ENCODE results near the gene SECISBP2L.
A peak's percentile ranks its signal among the peaks of the same experiment; 100 is the strongest.
"Not testable (repeated sequence)": the region's sequence is repeated elsewhere in the genome, so short reads cannot be mapped to it uniquely, and the experiment has no call there.

Gene SECISBP2L, protein sequence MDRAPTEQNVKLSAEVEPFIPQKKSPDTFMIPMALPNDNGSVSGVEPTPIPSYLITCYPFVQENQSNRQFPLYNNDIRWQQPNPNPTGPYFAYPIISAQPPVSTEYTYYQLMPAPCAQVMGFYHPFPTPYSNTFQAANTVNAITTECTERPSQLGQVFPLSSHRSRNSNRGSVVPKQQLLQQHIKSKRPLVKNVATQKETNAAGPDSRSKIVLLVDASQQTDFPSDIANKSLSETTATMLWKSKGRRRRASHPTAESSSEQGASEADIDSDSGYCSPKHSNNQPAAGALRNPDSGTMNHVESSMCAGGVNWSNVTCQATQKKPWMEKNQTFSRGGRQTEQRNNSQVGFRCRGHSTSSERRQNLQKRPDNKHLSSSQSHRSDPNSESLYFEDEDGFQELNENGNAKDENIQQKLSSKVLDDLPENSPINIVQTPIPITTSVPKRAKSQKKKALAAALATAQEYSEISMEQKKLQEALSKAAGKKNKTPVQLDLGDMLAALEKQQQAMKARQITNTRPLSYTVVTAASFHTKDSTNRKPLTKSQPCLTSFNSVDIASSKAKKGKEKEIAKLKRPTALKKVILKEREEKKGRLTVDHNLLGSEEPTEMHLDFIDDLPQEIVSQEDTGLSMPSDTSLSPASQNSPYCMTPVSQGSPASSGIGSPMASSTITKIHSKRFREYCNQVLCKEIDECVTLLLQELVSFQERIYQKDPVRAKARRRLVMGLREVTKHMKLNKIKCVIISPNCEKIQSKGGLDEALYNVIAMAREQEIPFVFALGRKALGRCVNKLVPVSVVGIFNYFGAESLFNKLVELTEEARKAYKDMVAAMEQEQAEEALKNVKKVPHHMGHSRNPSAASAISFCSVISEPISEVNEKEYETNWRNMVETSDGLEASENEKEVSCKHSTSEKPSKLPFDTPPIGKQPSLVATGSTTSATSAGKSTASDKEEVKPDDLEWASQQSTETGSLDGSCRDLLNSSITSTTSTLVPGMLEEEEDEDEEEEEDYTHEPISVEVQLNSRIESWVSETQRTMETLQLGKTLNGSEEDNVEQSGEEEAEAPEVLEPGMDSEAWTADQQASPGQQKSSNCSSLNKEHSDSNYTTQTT

DNA sequence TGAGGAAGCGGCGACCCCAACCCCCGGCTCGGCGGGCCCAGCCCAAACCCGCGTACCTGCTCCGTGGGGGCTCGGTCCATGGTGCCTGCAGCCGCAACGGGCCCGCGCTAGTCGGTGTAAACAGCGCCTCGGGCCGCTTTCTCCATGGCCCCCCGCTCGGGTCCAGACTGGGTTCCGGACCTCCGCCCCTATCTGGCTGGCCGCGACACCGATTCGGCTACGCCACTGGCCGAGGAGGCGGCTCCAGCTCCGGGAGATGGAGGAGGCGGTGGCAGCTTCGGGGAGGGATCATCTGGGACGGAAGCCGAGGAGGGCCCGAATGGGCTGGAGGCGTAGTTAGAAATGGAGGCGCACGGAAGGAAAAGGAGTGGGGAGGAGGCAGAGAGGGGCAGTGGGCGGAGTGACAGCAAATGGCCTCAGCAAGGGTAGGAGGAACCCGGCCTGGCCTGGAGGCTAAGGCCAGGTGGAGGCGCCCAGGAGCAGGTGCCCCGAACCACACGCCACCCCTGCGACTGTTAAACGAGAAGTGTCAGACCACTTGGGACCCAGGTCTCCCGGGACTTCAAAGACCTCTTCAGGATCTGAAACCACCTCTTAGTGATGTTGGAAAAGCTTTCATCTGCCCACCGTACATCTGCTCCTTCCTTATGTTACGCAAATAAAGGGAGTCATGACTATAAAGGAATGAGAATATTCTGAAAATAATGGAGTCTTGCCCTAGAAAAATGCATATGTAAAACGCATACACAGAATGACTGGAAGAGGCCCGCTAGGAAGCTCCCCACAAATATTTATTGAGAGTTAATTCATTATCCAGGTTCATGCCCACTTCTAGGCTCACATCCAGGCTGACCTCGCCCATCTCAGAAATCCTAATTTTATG lies at the start of gene SECISBP2L:
Gene SECISBP2L, minus strand, starts transcription at position 227 of the 883 bp plus-strand sequence. Its CDS starts 147 bp downstream, at position 80.
- intact Hi-C loops (cut with DNase I) = loop anchor here (1.0 to 5.0 kb wide), 3 partner anchors 72 to 168 kb away; partner anchors contain the start of genes COPS2 and EID1
- DNase-seq = peak; percentile 87 to 98 (median 95)

DNA sequence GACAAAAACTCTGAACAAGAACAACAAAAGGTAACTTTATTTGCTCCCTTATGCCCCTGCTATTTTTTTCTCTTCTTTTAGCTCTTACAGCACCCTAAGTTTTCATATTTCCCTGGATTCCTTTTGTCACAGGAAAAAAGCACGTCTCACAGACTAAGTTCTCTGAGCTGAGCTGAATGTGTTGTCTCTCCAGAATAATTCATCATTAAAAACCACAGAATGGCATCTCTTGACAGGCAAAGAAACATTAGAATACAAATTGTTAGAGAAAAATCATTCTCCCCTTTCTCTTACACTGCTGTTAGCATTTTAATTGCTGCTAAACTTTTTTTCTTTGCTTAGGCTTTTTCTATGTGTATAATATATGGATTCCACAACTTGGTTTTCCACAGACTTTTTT lies 48.7 kb upstream of the SECISBP2L start:
- DNase-seq = no peak
- intact Hi-C loops (cut with DNase I) = no loop called here

DNA sequence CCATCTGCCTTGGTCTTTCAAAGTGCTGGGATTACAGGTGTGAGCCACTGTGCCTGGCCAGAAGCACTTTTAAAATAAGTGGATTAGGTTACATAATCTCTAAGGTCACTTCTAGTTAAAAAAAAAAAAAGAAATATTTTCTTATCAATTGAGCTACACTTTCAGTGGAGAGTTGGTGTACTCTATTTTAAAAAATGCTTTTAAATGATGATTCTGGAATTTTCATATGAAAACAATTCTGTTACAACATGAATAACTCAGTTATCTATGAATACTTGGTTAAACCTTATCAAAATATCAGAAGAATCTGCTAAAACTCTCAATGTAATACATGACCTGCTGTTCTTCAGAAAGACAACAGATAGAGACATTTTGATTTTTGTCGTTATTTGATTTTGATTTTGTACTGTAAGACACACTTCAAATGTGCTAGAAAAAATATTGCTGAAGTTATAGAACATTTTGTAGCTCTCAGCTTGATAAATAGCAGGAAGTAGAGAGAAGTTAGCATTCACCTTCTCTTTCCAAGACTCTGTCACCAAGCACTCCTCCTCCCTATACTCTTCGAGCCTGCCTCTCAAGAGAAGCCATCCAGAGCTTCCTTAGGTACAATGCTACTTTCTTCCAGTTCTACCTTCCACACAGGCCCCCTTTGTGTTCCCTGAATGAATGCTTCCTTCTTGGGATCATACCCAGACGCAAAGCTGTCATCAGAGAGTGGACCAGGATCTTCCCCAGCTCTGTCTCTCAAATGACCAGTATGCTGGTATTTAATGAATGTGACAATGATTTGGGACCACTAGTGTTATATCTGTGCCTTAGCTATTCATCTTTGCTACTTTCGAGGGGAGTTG lies 47.2 kb upstream of the SECISBP2L start:
- no peak for DNase-seq
- intact Hi-C loops (cut with DNase I) = no loop called here

DNA sequence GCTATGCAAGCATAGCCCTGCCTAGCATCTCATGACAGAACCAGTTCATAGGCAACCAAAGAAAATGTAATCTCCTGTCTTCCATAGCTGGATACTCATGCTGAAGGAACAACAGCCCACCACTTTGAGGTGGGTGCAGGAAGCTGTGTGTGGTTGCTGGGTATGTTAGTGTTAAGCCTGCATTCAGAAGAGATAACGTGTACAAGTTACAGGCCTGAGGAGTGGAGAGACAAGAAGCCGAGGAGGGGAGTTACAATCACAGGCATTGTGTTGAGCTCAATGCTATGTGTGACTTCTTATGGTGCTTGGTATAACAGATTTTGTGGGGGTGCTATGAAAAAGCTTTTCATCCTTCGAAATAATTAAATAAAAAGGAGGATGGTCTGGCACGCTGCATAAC lies 42.8 kb upstream of the SECISBP2L start:
- DNase-seq = peak in 12 of 42 donors; percentile 9 to 57 (median 22)
- intact Hi-C loops (cut with DNase I) = no loop called here

DNA sequence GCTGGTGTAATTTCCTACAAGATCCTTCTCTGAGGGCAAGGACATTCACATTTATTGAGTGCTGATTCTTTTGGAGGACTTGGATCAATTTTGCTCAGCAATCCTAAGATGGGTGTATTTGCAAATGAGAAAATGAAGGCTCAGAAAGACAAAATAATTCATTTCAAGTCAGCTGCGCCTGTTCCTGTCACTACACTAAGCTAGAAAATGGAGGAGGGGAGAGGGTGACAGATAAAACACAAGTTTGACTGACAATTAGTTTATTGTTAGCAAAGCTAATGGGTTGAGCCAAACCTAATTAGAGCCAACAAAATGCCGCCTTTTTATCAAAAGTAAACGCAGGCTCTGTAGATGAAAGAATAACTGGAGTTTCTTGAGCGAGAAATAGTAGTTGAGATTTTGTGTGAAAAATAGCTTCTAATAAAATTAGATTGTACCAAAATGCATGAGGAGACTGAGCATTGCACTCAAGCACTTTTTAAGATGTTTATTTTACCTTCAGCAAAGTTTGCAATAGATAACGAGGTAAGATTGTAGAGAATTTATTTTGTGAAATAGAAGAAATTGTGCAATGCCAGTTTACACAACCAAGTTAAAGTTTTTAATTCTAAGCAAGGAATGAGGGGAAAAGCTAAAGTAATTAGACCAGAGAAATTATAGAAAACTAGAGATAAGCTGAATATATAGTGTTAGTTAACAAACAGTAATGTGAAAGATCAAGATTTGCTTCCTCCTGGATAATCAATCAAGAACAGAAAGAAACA lies 39.6 kb upstream of the SECISBP2L start:
- peak in 8 of 42 donors; percentile 18 to 69 (median 34) for DNase-seq

DNA sequence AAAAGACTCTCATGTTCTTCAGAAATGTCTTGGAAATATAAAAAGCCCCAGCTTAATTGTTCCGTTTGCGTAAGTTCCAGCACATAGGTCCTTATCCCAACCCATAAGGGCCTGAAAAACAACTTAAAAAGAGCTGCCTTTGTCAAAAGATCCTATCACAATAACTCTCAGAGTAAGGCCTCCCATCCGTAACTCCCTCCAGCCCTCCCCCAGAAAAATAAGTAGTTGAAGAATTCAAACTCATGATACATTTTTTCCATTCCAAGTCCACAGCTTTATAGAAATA lies 38.0 kb upstream of the SECISBP2L start:
- intact Hi-C loops (cut with DNase I) = no loop called here
- no peak for DNase-seq

More for the DNA sequence above, 39.6 kb upstream of the SECISBP2L start:
- intact Hi-C loops (cut with DNase I) = no loop called here

DNA sequence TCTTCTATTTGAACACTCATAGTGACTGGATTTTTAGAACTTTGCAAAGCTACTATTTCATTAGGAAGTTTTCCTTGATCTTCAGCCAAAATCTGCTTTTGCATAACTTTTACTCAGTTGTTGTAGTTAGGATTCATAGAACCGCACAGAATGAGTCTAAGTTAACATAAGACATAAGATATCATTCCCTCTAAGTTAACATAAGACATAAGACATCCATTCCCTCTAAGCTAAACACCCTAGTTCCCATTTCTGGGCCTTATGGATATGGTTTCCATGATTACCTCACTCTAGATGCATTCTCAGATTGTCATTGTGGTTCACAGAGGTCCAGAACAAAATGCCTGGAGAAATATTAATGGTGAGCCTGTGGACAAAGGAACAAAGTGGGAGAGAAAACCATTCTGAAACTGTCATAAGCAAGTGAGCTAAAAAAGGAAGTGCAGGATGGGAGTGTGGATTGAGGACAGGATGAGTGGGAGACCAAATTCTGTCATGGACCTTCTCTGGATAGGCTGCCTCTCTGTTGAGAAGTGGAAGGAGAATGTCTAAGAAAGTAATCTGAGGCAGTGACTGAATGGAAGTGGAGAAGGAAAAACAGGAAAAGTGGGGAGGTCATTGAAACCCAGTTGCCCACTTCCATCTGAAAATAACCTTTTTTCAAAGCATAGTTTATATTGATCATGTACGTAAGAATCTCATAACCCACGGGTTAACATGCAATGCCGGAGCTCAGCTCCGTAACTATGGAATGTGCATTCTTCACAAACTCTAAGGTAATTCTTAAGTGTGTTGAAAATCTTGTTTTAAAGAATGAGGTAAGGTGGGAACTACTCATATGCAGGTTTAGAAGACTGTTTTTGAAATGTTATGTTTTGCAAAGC lies 37.4 kb upstream of the SECISBP2L start:
- intact Hi-C loops (cut with DNase I) = no loop called here
- no peak for DNase-seq

DNA sequence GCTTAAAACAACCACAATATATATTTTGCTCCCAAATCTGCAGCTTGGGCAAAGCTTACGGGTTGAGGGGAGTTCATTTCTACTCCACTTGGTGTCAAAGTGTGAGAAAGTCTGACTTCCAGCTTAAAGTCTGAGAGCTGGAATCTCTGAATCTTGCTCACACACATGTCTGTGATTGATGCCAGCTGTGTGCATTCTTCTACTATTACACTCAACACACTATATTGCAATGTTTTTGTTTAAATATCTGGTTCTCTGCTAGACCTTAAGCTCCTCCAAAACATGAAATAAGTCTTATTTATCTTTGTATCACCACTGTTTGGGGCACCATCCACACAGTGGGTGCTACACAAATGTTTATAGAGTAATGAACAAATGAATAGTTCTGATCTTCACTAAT lies 36.7 kb upstream of the SECISBP2L start:
- DNase-seq = no peak
- intact Hi-C loops (cut with DNase I) = no loop called here

DNA sequence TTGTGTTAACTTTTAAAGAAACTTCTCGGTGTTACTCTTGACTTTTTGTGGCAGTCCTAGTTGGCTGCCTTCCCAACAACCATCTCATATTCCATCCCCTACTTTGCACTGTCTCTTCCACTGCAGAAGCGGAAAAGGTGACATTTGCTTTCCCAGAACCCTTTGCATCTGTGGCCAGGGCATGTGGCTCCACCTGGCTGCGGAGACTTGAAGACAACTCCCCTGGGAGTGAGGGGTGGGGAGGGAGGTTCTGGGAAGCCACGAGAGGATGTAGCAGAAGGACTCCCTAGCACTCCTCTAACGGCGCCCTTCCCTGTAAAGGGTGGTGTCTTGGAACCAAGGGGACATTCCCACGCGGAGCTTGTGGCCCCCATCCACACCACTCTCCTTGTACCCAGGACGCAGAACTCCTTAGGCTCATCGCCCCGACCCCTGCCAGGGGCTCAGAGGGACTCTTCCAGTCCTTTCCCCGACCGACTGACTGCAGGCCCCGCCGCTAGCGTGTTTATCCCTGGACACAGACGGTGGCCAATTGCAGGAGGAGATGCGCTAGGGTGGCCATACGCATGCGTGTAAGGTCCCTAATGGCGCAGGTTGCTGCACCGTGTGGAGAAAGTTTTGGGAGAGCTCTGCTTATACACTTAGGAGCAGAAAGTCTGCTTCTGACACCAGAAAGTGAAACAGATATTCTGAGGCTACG lies 33.2 kb upstream of the SECISBP2L start:
- DNase-seq = no peak
- intact Hi-C loops (cut with DNase I) = no loop called here

DNA sequence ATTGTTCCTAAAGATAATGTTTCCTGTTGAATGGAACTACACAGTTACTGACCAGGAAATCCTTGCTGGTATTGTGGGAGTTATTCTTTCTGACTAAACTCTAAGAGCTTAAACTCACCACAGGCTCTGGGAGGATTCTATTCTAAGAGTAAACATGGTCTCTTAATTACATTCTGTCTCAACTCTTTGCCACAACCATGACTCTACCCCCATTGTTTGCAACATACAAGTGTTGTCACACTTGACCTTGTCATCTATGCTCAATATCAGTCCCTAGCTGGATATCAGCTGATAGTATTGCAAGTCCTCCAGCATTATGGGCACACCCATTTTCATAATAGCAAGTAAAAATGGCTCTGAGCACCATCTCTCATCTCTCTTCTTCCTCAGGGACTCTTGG lies 29.6 kb upstream of the SECISBP2L start:
- DNase-seq = no peak
- intact Hi-C loops (cut with DNase I) = no loop called here

DNA sequence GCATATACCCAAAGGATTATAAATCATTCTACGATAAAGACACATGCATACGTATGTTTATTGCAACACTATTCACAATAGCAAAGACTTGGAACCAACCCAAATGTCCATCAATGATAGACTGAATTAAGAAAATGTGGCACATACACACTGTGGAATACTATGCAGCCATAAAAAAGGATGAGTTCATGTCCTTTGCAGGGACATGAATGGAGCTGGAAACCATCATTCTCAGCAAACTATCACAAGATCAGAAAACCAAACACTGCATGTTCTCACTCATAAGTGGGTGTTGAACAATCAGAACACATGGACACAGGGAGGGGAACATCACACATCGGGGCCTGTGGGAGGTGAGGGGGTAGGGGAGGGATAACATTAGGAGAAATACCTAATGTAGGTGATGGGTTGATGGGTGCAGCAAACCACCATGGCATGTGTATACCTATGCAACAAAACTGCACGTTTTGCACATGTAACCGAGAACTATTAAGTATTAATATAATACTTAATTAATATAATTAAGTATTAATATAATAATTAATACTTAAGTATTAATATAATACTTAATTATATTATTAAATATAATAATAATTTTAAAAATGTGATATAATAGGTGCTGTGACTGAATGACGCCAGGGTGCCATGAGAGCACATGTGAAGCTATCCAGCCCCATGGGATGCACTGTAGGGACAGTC lies 28.5 kb upstream of the SECISBP2L start:
- intact Hi-C loops (cut with DNase I) = not testable (repeated sequence)

DNA sequence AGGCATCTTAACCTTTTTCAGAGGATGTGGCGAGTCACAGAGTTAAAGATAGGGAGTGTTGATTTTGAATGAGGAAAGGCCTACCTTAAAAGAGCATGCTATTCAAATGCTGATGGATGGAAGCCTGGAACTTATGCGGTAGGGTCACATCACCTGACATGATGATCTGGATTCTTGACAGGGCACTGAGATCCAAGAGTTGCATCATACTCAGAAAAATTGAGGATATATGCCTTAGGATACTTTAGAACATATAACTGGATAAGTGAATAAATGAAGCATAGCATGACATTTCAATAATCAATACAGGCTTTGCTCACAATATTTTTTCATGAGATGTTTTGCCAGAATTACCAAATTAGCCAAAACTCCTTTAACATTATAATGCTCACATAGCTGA lies 20.1 kb upstream of the SECISBP2L start:
- DNase-seq = no peak
- intact Hi-C loops (cut with DNase I) = no loop called here

More for the DNA sequence above, 28.5 kb upstream of the SECISBP2L start:
- DNase-seq = not testable (repeated sequence)

DNA sequence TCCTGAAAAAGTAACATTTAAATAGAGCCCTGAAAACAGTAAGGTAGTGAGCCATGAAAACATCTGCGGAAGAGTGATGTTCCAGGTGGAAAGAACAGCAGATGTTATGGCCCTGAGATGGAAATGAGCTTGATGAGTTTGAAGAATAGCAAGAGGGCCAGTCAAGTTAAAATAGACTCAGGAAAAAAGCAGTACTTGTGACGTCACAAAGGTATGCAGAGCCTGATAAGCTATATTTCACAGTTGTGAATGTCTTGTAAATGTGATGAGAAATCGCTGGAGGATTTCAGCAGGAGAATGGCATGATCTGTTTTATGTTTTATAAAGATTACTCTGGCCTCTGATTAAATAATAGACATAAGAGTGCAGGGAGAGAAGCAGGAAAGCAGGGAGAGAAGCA lies 18.6 kb upstream of the SECISBP2L start:
- DNase-seq = no peak
- intact Hi-C loops (cut with DNase I) = no loop called here

DNA sequence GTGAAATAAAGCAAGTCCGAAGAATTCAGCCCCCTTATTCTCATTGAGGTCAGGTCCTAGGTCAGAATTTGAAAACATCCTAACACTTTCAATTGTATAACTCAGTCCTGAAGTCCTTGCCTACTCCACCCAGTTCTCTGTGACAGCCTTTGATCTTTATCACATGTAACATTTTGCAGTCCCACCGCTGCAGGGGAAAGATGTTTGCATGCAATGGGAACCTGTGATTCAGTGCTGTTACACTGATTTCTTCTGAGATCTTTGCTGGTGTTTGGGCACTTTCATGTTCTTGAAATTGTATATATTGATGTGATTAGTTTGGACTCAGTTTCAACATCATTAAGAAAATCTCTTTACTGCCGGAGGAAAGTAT lies 18.0 kb upstream of the SECISBP2L start:
- intact Hi-C loops (cut with DNase I) = no loop called here
- no peak for DNase-seq

Measured in head of caudate nucleus (tissue), 42 donors.